T-cell (primary cell): Measurements from ENCODE around the gene LIMS1. TPM values are rescaled to one million over a fixed set of nuclear protein-coding genes. Genes with fewer than 3 reads are reported as not detected.

Experiments used
- ATAC-seq, 4 experiments: fragments of 200-7000 bp in 3 of 4; fragments of 150-1000 bp in 1 of 4; cut with Tn5 transposase; replicated peaks in 1 of 4; 1 replicate in 3 of 4; 2 replicates in 1 of 4; pipeline ENCODE4 v1.10.0; 2021; ENCODE audit warnings: moderate library complexity in 3 of 4, mild to moderate bottlenecking in 2 of 4, moderate number of reproducible peaks in 1 of 4
- CTCF ChIA-PET, 2 donors: fragments of 300-600 bp; sonication (Branson Sonifier 250); formaldehyde crosslinking; loops; one replicate each; lab custom pipeline; 2022; ENCODE audit warnings: antibody characterized with exemption in 2 of 2; lab: Charles Lee
- POLR2A ChIA-PET, 2 donors: fragments of 300-600 bp; sonication (Branson Sonifier 250); formaldehyde crosslinking; loops; one replicate each; lab custom pipeline; 2022; ENCODE audit warnings: antibody characterized with exemption in 2 of 2; lab: Charles Lee
- DNase-seq, 35 experiments: peaks; one replicate each; pipeline versions ENCODE4 v3.0.0 to v3.0.0-alpha.2; 2013 to 2023
- H3K27ac ChIP-seq: one replicate; pipeline ENCODE4 v1.5.1; 2013; ENCODE audit warnings: low read length
- H3K27me3 ChIP-seq, 2 experiments: replicated peaks in 1 of 2; 1 replicate in 1 of 2; 2 replicates in 1 of 2; pipeline versions ENCODE4 v1.6.1 to v1.7.0; 2013; ENCODE audit warnings: low read length in 1 of 2, mixed read lengths in 1 of 2; ENCODE audit not compliant: control insufficient read depth in 2 of 2, insufficient read depth in 2 of 2; ENCODE audit errors: extremely low read depth in 1 of 2
- H3K36me3 ChIP-seq, 2 donors: 1 replicate in 1 of 2; 2 replicates in 1 of 2; pipeline versions ENCODE4 v1.6.1 to v1.7.0; 2013; ENCODE audit warnings: low read length in 1 of 2; ENCODE audit not compliant: control insufficient read depth in 2 of 2, insufficient read depth in 1 of 2; ENCODE audit errors: extremely low read depth in 1 of 2
- H3K4me1 ChIP-seq, 2 experiments: 1 replicate in 1 of 2; 2 replicates in 1 of 2; pipeline versions ENCODE4 v1.6.1 to v1.7.0; 2013; ENCODE audit warnings: low read length in 2 of 2, mixed read lengths in 1 of 2; ENCODE audit not compliant: insufficient read depth in 2 of 2, control insufficient read depth in 1 of 2; ENCODE audit errors: extremely low read depth in 1 of 2
- H3K4me3 ChIP-seq, 2 donors: 1 replicate in 1 of 2; 2 replicates in 1 of 2; pipeline versions ENCODE4 v1.5.1 to v1.7.0; 2013; ENCODE audit warnings: mild to moderate bottlenecking in 2 of 2, low read length in 1 of 2, moderate library complexity in 1 of 2; ENCODE audit not compliant: control insufficient read depth in 1 of 2; ENCODE audit errors: extremely low read depth in 1 of 2
- H3K9me3 ChIP-seq: 2 replicates; pipeline ENCODE4 v1.7.0; 2013
- H3K27ac Mint-ChIP-seq, 2 donors: one replicate each; pipeline ENCODE4 v1.8.0; 2020 to 2021; ENCODE audit warnings: mild to moderate bottlenecking in 2 of 2, mixed read lengths in 2 of 2
- H3K27me3 Mint-ChIP-seq, 2 donors: one replicate each; pipeline ENCODE4 v1.8.0; 2021 to 2022; ENCODE audit warnings: mixed read lengths in 2 of 2
- H3K36me3 Mint-ChIP-seq: one replicate; pipeline ENCODE4 v1.8.0; 2021; ENCODE audit warnings: mixed read lengths
- H3K4me1 Mint-ChIP-seq, 3 donors: one replicate each; pipeline ENCODE4 v1.8.0; 2020 to 2022; ENCODE audit warnings: mixed read lengths in 3 of 3, mild to moderate bottlenecking in 1 of 3
- H3K4me3 Mint-ChIP-seq, 3 donors: one replicate each; pipeline ENCODE4 v1.8.0; 2020 to 2022; ENCODE audit warnings: mild to moderate bottlenecking in 3 of 3, mixed read lengths in 3 of 3, moderate library complexity in 3 of 3
- H3K9me3 Mint-ChIP-seq, 3 donors: one replicate each; pipeline ENCODE4 v1.8.0; 2020 to 2022; ENCODE audit warnings: mixed read lengths in 3 of 3
- WGBS: methylation state at CpG from one replicate; pipeline ENCODE4 v1.1.5; 2013; ENCODE audit warnings: missing lambda C conversion rate; ENCODE audit not compliant: insufficient coverage; 5-methylcytosine and 5-hydroxymethylcytosine counted together
- total RNA-seq, 35 experiments: library from RNA in 6 of 35; stranded (reverse) in 6 of 35; fragments of 120-200 nt in 1 of 35; gene quantifications; one replicate each; pipeline versions ENCODE4 v1.2.1 to v1.2.4 and lab custom pipeline; 2013 to 2026

The LIMS1 gene
- total RNA-seq, 5 donors from 2014 or later (not counting 1 experiment from before 2014, with no cell fraction given) = 55.5 to 82.8 (median 56.9) TPM

DNA sequence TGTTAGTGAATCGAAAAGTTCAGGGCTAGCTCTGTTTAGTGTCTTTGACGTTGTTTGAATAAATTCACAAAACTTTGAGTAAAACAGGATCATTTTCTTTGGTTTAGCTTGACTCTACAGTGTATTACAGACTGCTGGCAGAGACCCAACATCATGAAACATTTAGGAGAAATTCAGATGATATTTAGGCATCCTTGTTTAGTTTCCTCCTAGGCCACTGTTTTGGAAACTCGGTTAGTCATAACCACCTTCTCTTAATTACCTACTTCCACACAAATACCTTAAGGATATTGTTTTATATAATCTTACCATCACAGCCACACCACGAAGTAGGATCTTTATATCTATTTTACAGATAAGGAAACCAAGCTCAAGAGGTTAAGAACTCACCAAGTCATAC, 7.8 kb downstream of the LIMS1 start:
- H3K4me3 ChIP-seq = no peak overlapping the region
- peak overlapping the region in 1 of 2 donors; percentile 6 for H3K27ac Mint-ChIP-seq
- ChIA-PET POLR2A (interaction anchor here in 1 of 2 donors (0.6 kb wide), 1 partner anchor 93 kb away, joined by 3 read pairs; the partner anchor contains the start of gene GCC2), CTCF (interaction anchor here (0.6 to 1.1 kb wide), 2 partner anchors 9 to 150 kb away, joined by 3 read pairs; no protein-coding TSS in a partner anchor)
- no peak overlapping the region for H3K4me3 Mint-ChIP-seq
- H3K27me3 Mint-ChIP-seq = no peaks in the 10 kb centered on the region
- H3K4me1 ChIP-seq = no peaks in the 10 kb centered on the region
- ATAC-seq (no peak), DNase-seq (no peak)
- H3K27me3 ChIP-seq = no peaks in the 10 kb centered on the region
- H3K27ac ChIP-seq = no peak overlapping the region
- H3K36me3 Mint-ChIP-seq = peaks cover 2% of the 10 kb centered on the region
- no peaks in the 10 kb centered on the region for H3K9me3 Mint-ChIP-seq
- H3K36me3 ChIP-seq = no peaks in the 10 kb centered on the region
- H3K4me1 Mint-ChIP-seq = peaks cover 0 to 16% (median 9%) of the 10 kb centered on the region in 3 donors
- no peaks in the 10 kb centered on the region for H3K9me3 ChIP-seq
- no CpG with 5 or more reads among the region's 4 CpGs for WGBS

DNA sequence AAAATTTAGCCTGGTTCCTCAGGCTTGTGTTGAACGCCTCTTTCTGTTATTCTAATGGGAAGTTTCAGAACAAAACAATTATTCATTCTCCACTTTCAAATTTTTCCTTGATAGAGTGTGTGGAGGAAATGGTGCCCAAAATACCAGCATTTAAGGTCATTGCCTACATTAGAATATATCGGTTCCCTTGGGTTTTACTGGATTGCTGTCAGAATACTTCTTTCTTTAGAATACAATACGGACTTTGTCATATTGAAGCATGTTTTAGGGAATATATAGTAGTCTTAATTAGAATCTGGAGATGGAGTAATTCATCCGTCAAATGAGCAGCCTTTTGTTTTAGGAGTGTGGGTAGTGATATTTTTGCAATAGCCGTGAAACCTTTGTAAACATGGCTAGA, 13.3 kb downstream of the LIMS1 start:
- peaks cover 2% of the 10 kb centered on the region for H3K36me3 Mint-ChIP-seq

DNA sequence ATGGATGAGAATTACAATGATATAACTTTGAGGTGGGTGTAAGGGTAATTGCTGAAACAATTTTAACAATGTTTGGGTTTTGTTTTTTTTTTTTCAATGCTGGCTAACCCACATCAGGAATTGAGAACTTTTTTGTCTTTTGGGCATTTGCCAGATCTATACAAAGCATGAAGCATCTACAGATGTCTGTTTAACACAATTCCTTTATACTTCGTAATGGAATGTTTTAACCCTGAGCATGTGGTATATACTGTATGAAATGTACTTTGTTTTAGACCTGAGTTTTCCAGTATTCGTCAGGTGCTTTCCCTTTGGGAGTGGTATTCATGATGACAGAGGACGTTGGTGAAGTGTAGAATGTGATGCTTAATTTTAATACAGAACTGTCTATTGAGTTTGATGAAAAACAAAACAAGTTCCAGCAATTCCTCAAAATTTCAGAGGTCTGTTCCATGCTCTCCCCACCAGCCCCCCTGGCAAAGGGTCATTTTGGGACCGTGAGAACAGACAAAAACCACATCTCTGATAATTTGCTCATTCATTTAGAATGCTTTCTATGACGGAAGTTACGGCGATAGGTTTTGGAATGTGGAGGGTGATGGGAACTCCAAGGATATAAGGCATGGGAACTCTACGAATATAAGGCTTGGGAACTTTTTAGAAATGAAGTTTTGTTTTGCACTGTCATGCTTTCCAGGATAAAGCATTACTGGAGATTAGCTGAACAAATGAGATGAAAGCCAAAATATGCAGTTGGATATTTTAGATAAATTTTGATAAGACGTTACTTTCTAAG, 14.1 kb downstream of the LIMS1 start:
- Mint-ChIP-seq H3K27me3 (no peaks in the 10 kb centered on the region), H3K4me1 (peaks cover 0 to 5% (median 4%) of the 10 kb centered on the region in 3 donors), H3K9me3 (no peaks in the 10 kb centered on the region), H3K27ac (no peak overlapping the region), H3K4me3 (no peak overlapping the region), H3K36me3 (peaks cover 2% of the 10 kb centered on the region)
- no peak overlapping the region for H3K4me3 ChIP-seq
- H3K36me3 ChIP-seq = no peaks in the 10 kb centered on the region
- H3K9me3 ChIP-seq = no peaks in the 10 kb centered on the region
- ChIA-PET POLR2A (no interaction called here), CTCF (no interaction called here)
- no peaks in the 10 kb centered on the region for H3K4me1 ChIP-seq
- ATAC-seq (no peak), DNase-seq (no peak)
- WGBS = 100% methylated on average over 4 of the region's 9 CpGs
- H3K27ac ChIP-seq = no peak overlapping the region
- H3K27me3 ChIP-seq = no peaks in the 10 kb centered on the region

More for the DNA sequence above, 13.3 kb downstream of the LIMS1 start:
- no peaks in the 10 kb centered on the region for H3K4me1 ChIP-seq
- H3K36me3 ChIP-seq = no peaks in the 10 kb centered on the region
- 93% methylated on average over 2 of the region's 5 CpGs for WGBS
- Mint-ChIP-seq H3K27me3 (no peaks in the 10 kb centered on the region), H3K9me3 (no peaks in the 10 kb centered on the region), H3K27ac (no peak overlapping the region), H3K4me3 (no peak overlapping the region), H3K4me1 (peaks cover 0 to 5% (median 4%) of the 10 kb centered on the region in 3 donors)
- POLR2A ChIA-PET = no interaction called here
- H3K9me3 ChIP-seq = no peaks in the 10 kb centered on the region
- no peak for ATAC-seq
- CTCF ChIA-PET = no interaction called here
- no peaks in the 10 kb centered on the region for H3K27me3 ChIP-seq
- DNase-seq = no peak
- H3K27ac ChIP-seq = no peak overlapping the region
- H3K4me3 ChIP-seq = no peak overlapping the region

DNA sequence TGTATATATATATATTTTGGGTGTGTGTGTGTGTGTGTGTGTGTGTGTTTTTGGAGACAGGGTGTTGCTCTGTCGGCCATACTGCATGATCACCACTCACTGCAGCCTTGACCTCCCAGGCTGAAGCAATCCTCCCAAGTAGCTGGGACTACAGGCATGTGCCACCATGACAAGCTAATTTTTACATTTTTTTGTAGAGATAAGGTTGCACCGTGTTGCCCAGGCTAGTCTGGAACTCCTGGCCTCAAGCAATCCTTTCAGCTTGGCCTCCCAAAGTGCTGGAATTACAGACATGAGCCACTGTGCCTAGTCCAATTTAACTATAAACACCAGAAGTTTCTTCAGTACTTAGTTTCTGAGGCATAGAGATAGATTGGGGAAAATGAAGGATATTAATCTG, 18.3 kb downstream of the LIMS1 start:
- no peak overlapping the region for H3K4me3 Mint-ChIP-seq
- ChIA-PET POLR2A (no interaction called here), CTCF (no interaction called here)
- H3K27me3 Mint-ChIP-seq = no peaks in the 10 kb centered on the region
- H3K9me3 Mint-ChIP-seq = no peaks in the 10 kb centered on the region
- no CpG with 5 or more reads among the region's 2 CpGs for WGBS
- no peak overlapping the region for H3K27ac Mint-ChIP-seq
- no peaks in the 10 kb centered on the region for H3K36me3 Mint-ChIP-seq
- no peaks in the 10 kb centered on the region for H3K27me3 ChIP-seq
- H3K4me1 Mint-ChIP-seq = peaks cover 0 to 4% (median 3%) of the 10 kb centered on the region in 3 donors
- H3K36me3 ChIP-seq = no peaks in the 10 kb centered on the region
- no peak overlapping the region for H3K27ac ChIP-seq
- DNase-seq = no peak
- no peaks in the 10 kb centered on the region for H3K9me3 ChIP-seq
- no peak overlapping the region for H3K4me3 ChIP-seq
- no peak for ATAC-seq
- no peaks in the 10 kb centered on the region for H3K4me1 ChIP-seq

DNA sequence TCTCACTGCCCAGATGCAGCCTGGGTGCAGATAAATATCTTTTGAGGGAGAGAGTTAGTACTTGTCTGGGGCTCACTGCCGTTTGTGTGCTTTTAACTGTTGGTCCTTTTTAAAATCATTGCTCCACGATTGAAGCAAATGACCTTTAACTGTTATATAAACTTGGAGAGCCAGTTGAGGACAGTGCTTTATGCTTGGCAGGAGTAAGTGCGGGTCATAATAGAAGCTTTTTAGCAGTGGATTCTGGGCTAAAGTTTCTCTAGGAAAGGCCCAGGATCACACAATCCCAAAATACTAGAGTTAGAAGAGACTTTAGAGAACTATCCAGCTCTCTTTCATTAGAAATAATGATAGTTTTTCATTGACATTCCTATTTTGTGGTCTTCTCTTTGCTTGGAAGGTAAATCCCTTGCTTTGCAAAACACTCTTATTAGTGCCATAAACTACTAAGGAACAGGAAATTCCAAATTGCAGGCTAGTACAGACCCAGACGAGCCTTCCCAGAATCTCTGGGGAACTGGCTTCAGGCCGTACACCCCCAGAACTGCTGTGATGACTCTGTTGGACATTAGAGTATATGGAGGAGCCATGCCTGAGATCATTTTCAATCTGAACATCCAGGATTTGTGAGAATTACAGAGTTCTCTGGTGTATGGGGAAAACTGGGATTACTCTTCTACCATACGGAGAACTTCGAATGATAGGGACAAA, 19.1 kb downstream of the LIMS1 start:
- H3K27me3 Mint-ChIP-seq = no peaks in the 10 kb centered on the region
- POLR2A ChIA-PET = no interaction called here
- DNase-seq (no peak), ATAC-seq (no peak)
- no peak overlapping the region for H3K27ac Mint-ChIP-seq
- Histone ChIP-seq H3K27ac (no peak overlapping the region), H3K36me3 (no peaks in the 10 kb centered on the region), H3K4me3 (no peak overlapping the region), H3K9me3 (no peaks in the 10 kb centered on the region), H3K27me3 (no peaks in the 10 kb centered on the region), H3K4me1 (no peaks in the 10 kb centered on the region)
- no peaks in the 10 kb centered on the region for H3K36me3 Mint-ChIP-seq
- CTCF ChIA-PET = no interaction called here
- WGBS = 90% methylated on average over 3 of the region's 7 CpGs
- no peaks in the 10 kb centered on the region for H3K4me1 Mint-ChIP-seq
- no peak overlapping the region for H3K4me3 Mint-ChIP-seq
- no peaks in the 10 kb centered on the region for H3K9me3 Mint-ChIP-seq

DNA sequence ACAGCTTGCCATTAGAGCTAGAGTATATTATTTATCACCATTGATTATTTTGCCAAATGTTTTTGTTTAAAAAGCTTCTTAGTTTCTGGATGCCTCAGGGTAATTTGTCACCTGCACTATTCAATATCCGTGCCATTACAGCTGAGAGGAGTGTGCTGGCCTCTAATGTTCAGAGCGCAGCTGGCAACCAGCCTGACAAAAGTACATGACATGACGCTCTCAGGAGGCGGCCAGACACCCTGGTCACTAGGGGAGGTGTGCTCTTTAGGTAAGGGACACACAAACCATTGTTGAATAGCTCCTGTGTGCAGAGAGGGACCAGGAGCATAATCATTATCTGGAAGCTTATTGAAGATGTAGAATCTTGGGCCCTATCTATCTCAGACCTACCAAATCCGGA, 20.3 kb downstream of the LIMS1 start:
- H3K36me3 ChIP-seq = no peaks in the 10 kb centered on the region
- no peaks in the 10 kb centered on the region for H3K4me1 ChIP-seq
- Mint-ChIP-seq H3K4me1 (no peaks in the 10 kb centered on the region), H3K27me3 (no peaks in the 10 kb centered on the region), H3K27ac (no peak overlapping the region), H3K36me3 (no peaks in the 10 kb centered on the region), H3K4me3 (no peak overlapping the region), H3K9me3 (no peaks in the 10 kb centered on the region)
- no peaks in the 10 kb centered on the region for H3K27me3 ChIP-seq
- no peak for DNase-seq
- no peak overlapping the region for H3K4me3 ChIP-seq
- H3K9me3 ChIP-seq = no peaks in the 10 kb centered on the region
- WGBS = 94% methylated on average over 3 of the region's 5 CpGs
- ChIA-PET CTCF (no interaction called here), POLR2A (interaction anchor here in 1 of 2 donors (0.6 kb wide), 1 partner anchor 24 kb away, joined by 5 read pairs; no protein-coding TSS in a partner anchor)
- H3K27ac ChIP-seq = no peak overlapping the region
- no peak for ATAC-seq
